ENCODE results near the gene ARHGAP35.
"Not testable (repeated sequence)": the region's sequence is repeated elsewhere in the genome, so short reads cannot be mapped to it uniquely, and the experiment has no call there.

Gene ARHGAP35

GRCh38 chr19:46848389-46848788 is 12.4 kb upstream of the ARHGAP35 start:
- Histone ChIP-seq H3K4me3 (ENCODE audit: low read depth, low read length) (no peak overlapping the region), H3K9me3 (ENCODE audit: control insufficient read depth, insufficient read depth, low read length) (no peaks in the 10 kb centered on the region), H3K9ac (ENCODE audit: low read depth, low read length) (no peak overlapping the region), H3K27me3 (ENCODE audit: control insufficient read depth, insufficient read depth, low read length) (no peaks in the 10 kb centered on the region), H3K36me3 (ENCODE audit: control insufficient read depth, insufficient read depth, low read length) (peaks cover 12% of the 10 kb centered on the region), H3K4me1 (ENCODE audit: control insufficient read depth, insufficient read depth, low read length) (no peaks in the 10 kb centered on the region)

GRCh38 chr19:46849610-46850009 is 11.2 kb upstream of the ARHGAP35 start:
- Histone ChIP-seq H3K27me3 (ENCODE audit: control insufficient read depth, insufficient read depth, low read length) (no peaks in the 10 kb centered on the region), H3K9ac (ENCODE audit: low read depth, low read length) (peak overlapping the region; percentile 1), H3K9me3 (ENCODE audit: control insufficient read depth, insufficient read depth, low read length) (no peaks in the 10 kb centered on the region), H3K36me3 (ENCODE audit: control insufficient read depth, insufficient read depth, low read length) (peaks cover 5% of the 10 kb centered on the region), H3K4me1 (ENCODE audit: control insufficient read depth, insufficient read depth, low read length) (no peaks in the 10 kb centered on the region), H3K4me3 (ENCODE audit: low read depth, low read length) (peak overlapping the region; percentile 83)

GRCh38 chr19:46850228-46851203 is 10.3 kb upstream of the ARHGAP35 start, which contains the start of gene AP2S1:
TSS of gene AP2S1 (minus strand) at chr19:46850846. CDS start at chr19:46850766, 80 bp downstream.
- no peaks in the 10 kb centered on the region for H3K27me3 ChIP-seq (ENCODE audit: control insufficient read depth, insufficient read depth, low read length)
- peak within 1 kb of the TSS; percentile 83 for H3K4me3 ChIP-seq (ENCODE audit: low read depth, low read length)
- peaks cover 5% of the 10 kb centered on the region for H3K36me3 ChIP-seq (ENCODE audit: control insufficient read depth, insufficient read depth, low read length)
- no peaks in the 10 kb centered on the region for H3K9me3 ChIP-seq (ENCODE audit: control insufficient read depth, insufficient read depth, low read length)
- H3K4me1 ChIP-seq (ENCODE audit: control insufficient read depth, insufficient read depth, low read length) = no peaks in the 10 kb centered on the region
- H3K9ac ChIP-seq (ENCODE audit: low read depth, low read length) = peak within 1 kb of the TSS; percentile 1

GRCh38 chr19:46852830-46853229 is 8.0 kb upstream of the ARHGAP35 start:
- Histone ChIP-seq H3K27me3 (ENCODE audit: control insufficient read depth, insufficient read depth, low read length) (no peaks in the 10 kb centered on the region), H3K9me3 (ENCODE audit: control insufficient read depth, insufficient read depth, low read length) (no peaks in the 10 kb centered on the region), H3K4me1 (ENCODE audit: control insufficient read depth, insufficient read depth, low read length) (no peaks in the 10 kb centered on the region), H3K36me3 (ENCODE audit: control insufficient read depth, insufficient read depth, low read length) (no peaks in the 10 kb centered on the region), H3K9ac (ENCODE audit: low read depth, low read length) (no peak overlapping the region), H3K4me3 (ENCODE audit: low read depth, low read length) (no peak overlapping the region)

GRCh38 chr19:46854698-46855097 is 6.1 kb upstream of the ARHGAP35 start:
- H3K9me3 ChIP-seq (ENCODE audit: control insufficient read depth, insufficient read depth, low read length); H3K27me3 ChIP-seq (ENCODE audit: control insufficient read depth, insufficient read depth, low read length); H3K4me3 ChIP-seq (ENCODE audit: low read depth, low read length); H3K9ac ChIP-seq (ENCODE audit: low read depth, low read length); H3K36me3 ChIP-seq (ENCODE audit: control insufficient read depth, insufficient read depth, low read length); H3K4me1 ChIP-seq (ENCODE audit: control insufficient read depth, insufficient read depth, low read length): not testable (repeated sequence)

GRCh38 chr19:46856062-46857022 is 4.5 kb upstream of the ARHGAP35 start:
- Histone ChIP-seq H3K9me3 (ENCODE audit: control insufficient read depth, insufficient read depth, low read length) (no peaks in the 10 kb centered on the region), H3K36me3 (ENCODE audit: control insufficient read depth, insufficient read depth, low read length) (no peaks in the 10 kb centered on the region), H3K4me3 (ENCODE audit: low read depth, low read length) (peak overlapping the region; percentile 60), H3K9ac (ENCODE audit: low read depth, low read length) (peak overlapping the region; percentile 56), H3K4me1 (ENCODE audit: control insufficient read depth, insufficient read depth, low read length) (no peaks in the 10 kb centered on the region), H3K27me3 (ENCODE audit: control insufficient read depth, insufficient read depth, low read length) (no peaks in the 10 kb centered on the region)

GRCh38 chr19:46859637-46860124 is 1.1 kb upstream of the ARHGAP35 start:
- no peak overlapping the region for H3K9ac ChIP-seq (ENCODE audit: low read depth, low read length)

GRCh38 chr19:46860125-46860845 is 512 bp upstream of the ARHGAP35 start:
- peak overlapping the region; percentile 92 for H3K9ac ChIP-seq (ENCODE audit: low read depth, low read length)
- peaks cover 14% of the 10 kb centered on the region for H3K4me1 ChIP-seq (ENCODE audit: control insufficient read depth, insufficient read depth, low read length)
- no peaks in the 10 kb centered on the region for H3K36me3 ChIP-seq (ENCODE audit: control insufficient read depth, insufficient read depth, low read length)
- no peaks in the 10 kb centered on the region for H3K27me3 ChIP-seq (ENCODE audit: control insufficient read depth, insufficient read depth, low read length)
- peak overlapping the region; percentile 87 for H3K4me3 ChIP-seq (ENCODE audit: low read depth, low read length)
- no peaks in the 10 kb centered on the region for H3K9me3 ChIP-seq (ENCODE audit: control insufficient read depth, insufficient read depth, low read length)

More at GRCh38 chr19:46859637-46860124, 1.1 kb upstream of the ARHGAP35 start:
- Histone ChIP-seq H3K27me3 (ENCODE audit: control insufficient read depth, insufficient read depth, low read length) (no peaks in the 10 kb centered on the region), H3K9me3 (ENCODE audit: control insufficient read depth, insufficient read depth, low read length) (no peaks in the 10 kb centered on the region), H3K4me3 (ENCODE audit: low read depth, low read length) (peak overlapping the region; percentile 75), H3K4me1 (ENCODE audit: control insufficient read depth, insufficient read depth, low read length) (peaks cover 10% of the 10 kb centered on the region), H3K36me3 (ENCODE audit: control insufficient read depth, insufficient read depth, low read length) (no peaks in the 10 kb centered on the region)

- no peaks in the 10 kb centered on the region for H3K36me3 ChIP-seq (ENCODE audit: control insufficient read depth, insufficient read depth, low read length)
- H3K27me3 ChIP-seq (ENCODE audit: control insufficient read depth, insufficient read depth, low read length) = no peaks in the 10 kb centered on the region
- peak overlapping the region; percentile 81 for H3K9ac ChIP-seq (ENCODE audit: low read depth, low read length)
- H3K4me3 ChIP-seq (ENCODE audit: low read depth, low read length) = peak overlapping the region; percentile 78
- H3K4me1 ChIP-seq (ENCODE audit: control insufficient read depth, insufficient read depth, low read length) = peaks cover 24% of the 10 kb centered on the region
- no peaks in the 10 kb centered on the region for H3K9me3 ChIP-seq (ENCODE audit: control insufficient read depth, insufficient read depth, low read length)
Measured at GRCh38 chr19:46861691-46862502, 1.1 kb downstream of the ARHGAP35 start.

- no peaks in the 10 kb centered on the region for H3K9me3 ChIP-seq (ENCODE audit: control insufficient read depth, insufficient read depth, low read length)
- H3K9ac ChIP-seq (ENCODE audit: low read depth, low read length) = peak overlapping the region; percentile 81
- peaks cover 28% of the 10 kb centered on the region for H3K4me1 ChIP-seq (ENCODE audit: control insufficient read depth, insufficient read depth, low read length)
- H3K27me3 ChIP-seq (ENCODE audit: control insufficient read depth, insufficient read depth, low read length) = no peaks in the 10 kb centered on the region
- peak overlapping the region; percentile 78 for H3K4me3 ChIP-seq (ENCODE audit: low read depth, low read length)
- no peaks in the 10 kb centered on the region for H3K36me3 ChIP-seq (ENCODE audit: control insufficient read depth, insufficient read depth, low read length)
Measured at GRCh38 chr19:46862503-46862834, 1.7 kb downstream of the ARHGAP35 start.
